MM.1S (cell line): ENCODE results near the gene DNTT.

Experiments
- EZH2 ChIP-seq: fragments of 300-600 bp; sonication (generic); optimal IDR thresholded peaks from 2 replicates; pipeline ENCODE3; 2017; ENCODE audit warnings: low read depth, mild to moderate bottlenecking, antibody characterized with exemption, low read length, mixed read lengths
- EZH2phosphoT487 ChIP-seq: fragments of 300-600 bp; sonication (generic); IDR thresholded peaks from 2 replicates; pipeline ENCODE4 v1.6.1; 2018; ENCODE audit warnings: antibody characterized with exemption, low read length
- TF ChIP-seq, protein P1 (sequence below): fragments of 300-600 bp; sonication (generic); IDR thresholded peaks from 2 replicates; pipeline ENCODE4 v1.5.1; 2016; ENCODE audit warnings: antibody characterized with exemption, low read length, mixed read lengths

GRCh38 chr10:96317067-96317833 lies 13.0 kb downstream of the DNTT start:
- TF ChIP-seq, protein P1, sequence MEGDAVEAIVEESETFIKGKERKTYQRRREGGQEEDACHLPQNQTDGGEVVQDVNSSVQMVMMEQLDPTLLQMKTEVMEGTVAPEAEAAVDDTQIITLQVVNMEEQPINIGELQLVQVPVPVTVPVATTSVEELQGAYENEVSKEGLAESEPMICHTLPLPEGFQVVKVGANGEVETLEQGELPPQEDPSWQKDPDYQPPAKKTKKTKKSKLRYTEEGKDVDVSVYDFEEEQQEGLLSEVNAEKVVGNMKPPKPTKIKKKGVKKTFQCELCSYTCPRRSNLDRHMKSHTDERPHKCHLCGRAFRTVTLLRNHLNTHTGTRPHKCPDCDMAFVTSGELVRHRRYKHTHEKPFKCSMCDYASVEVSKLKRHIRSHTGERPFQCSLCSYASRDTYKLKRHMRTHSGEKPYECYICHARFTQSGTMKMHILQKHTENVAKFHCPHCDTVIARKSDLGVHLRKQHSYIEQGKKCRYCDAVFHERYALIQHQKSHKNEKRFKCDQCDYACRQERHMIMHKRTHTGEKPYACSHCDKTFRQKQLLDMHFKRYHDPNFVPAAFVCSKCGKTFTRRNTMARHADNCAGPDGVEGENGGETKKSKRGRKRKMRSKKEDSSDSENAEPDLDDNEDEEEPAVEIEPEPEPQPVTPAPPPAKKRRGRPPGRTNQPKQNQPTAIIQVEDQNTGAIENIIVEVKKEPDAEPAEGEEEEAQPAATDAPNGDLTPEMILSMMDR: no peak
- TF ChIP-seq EZH2 (no peak), EZH2phosphoT487 (no peak)
